ENCODE measurements around the gene SZRD1.

The SZRD1 gene

GRCh38 chr1:16434501-16434900 lies 67.5 kb downstream of the SZRD1 start:
- Mint-ChIP-seq H3K27me3 (no peaks in the 10 kb centered on the region), H3K4me1 (peaks cover 11% of the 10 kb centered on the region), H3K9me3 (no peaks in the 10 kb centered on the region), H3K4me3 (no peak overlapping the region), H3K27ac (no peak overlapping the region), H3K36me3 (ENCODE audit: low read depth) (no peaks in the 10 kb centered on the region)
- ATAC-seq (no peak), DNase-seq (no peak)

DNA sequence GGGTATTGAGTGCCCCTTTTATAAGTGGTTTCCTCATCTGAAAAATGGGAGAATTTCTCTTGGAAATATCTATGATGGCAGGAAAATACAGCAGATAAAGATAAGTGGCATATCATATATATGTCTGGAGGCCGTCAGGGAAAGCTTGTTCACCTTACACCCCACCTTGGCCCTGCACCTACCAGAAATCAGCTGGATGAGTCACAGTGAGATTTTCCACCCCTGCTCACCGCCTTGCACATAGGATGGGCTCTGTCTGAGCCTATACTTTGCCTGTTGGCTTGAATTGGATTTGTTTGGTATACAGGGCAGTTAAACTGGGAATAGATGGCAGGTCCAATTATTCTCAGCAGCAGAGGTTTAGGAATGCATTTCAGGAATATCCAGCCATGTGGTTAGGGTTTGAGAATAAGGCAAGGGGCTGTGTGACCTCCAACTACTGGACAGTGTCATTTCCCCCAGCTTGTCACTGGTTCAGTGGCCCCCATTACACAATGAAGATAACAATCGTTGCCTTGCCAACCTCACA lies 70.0 kb downstream of the SZRD1 start, which contains the start of gene SPATA21:
SPATA21 (minus strand) TSS at position 479 of the 529 bp plus-strand sequence. CDS start 6,053 bp downstream, outside the sequence.
- no peaks in the 10 kb centered on the region for H3K27me3 Mint-ChIP-seq
- no peaks in the 10 kb centered on the region for H3K36me3 Mint-ChIP-seq (ENCODE audit: low read depth)
- H3K4me3 Mint-ChIP-seq = no peak within 1 kb of the TSS
- no peaks in the 10 kb centered on the region for H3K9me3 Mint-ChIP-seq
- DNase-seq (no peak), ATAC-seq (peak; percentile 25)
- H3K4me1 Mint-ChIP-seq = peaks cover 24% of the 10 kb centered on the region
- no peak within 1 kb of the TSS for H3K27ac Mint-ChIP-seq

- H3K9me3 Mint-ChIP-seq = no peaks in the 10 kb centered on the region
- no peak for DNase-seq
- ATAC-seq = no peak
- H3K4me3 Mint-ChIP-seq = no peak overlapping the region
- H3K27ac Mint-ChIP-seq = no peak overlapping the region
- H3K27me3 Mint-ChIP-seq = no peaks in the 10 kb centered on the region
- H3K4me1 Mint-ChIP-seq = peaks cover 39% of the 10 kb centered on the region
- H3K36me3 Mint-ChIP-seq (ENCODE audit: low read depth) = peaks cover 2% of the 10 kb centered on the region
These were observed 71.5 kb downstream of the SZRD1 start for GRCh38 chr1:16438516-16438915.

- DNase-seq (no peak), ATAC-seq (no peak)
- Mint-ChIP-seq H3K27ac (no peak overlapping the region), H3K9me3 (no peaks in the 10 kb centered on the region), H3K4me1 (peaks cover 41% of the 10 kb centered on the region), H3K36me3 (ENCODE audit: low read depth) (peaks cover 2% of the 10 kb centered on the region), H3K4me3 (no peak overlapping the region), H3K27me3 (no peaks in the 10 kb centered on the region)
These were observed 71.9 kb downstream of the SZRD1 start for GRCh38 chr1:16438924-16439323.

- DNase-seq = no peak
- H3K36me3 Mint-ChIP-seq (ENCODE audit: low read depth) = peaks cover 6% of the 10 kb centered on the region
- peak overlapping the region; percentile 89 for H3K4me3 Mint-ChIP-seq
- no peaks in the 10 kb centered on the region for H3K9me3 Mint-ChIP-seq
- H3K27ac Mint-ChIP-seq = peak overlapping the region; percentile 85
- H3K27me3 Mint-ChIP-seq = no peaks in the 10 kb centered on the region
- ATAC-seq = peak; percentile 35
- H3K4me1 Mint-ChIP-seq = peaks cover 43% of the 10 kb centered on the region
These were observed 73.1 kb downstream of the SZRD1 start for GRCh38 chr1:16440131-16440469.

- Mint-ChIP-seq H3K9me3 (no peaks in the 10 kb centered on the region), H3K27ac (peak within 1 kb of the TSS; percentile 85), H3K27me3 (no peaks in the 10 kb centered on the region), H3K36me3 (ENCODE audit: low read depth) (peaks cover 8% of the 10 kb centered on the region), H3K4me3 (peak within 1 kb of the TSS; percentile 89), H3K4me1 (peaks cover 42% of the 10 kb centered on the region)
- ATAC-seq = peak; percentile 94
- peak; percentile 99 for DNase-seq
These were observed 73.6 kb downstream of the SZRD1 start, which contains the start of gene NECAP2 for GRCh38 chr1:16440470-16441281. TSS of gene NECAP2 (plus strand) at chr1:16440724. CDS start at chr1:16440762, 38 bp downstream.

- Mint-ChIP-seq H3K27ac (peak overlapping the region; percentile 85), H3K36me3 (ENCODE audit: low read depth) (peaks cover 8% of the 10 kb centered on the region), H3K4me1 (peaks cover 42% of the 10 kb centered on the region), H3K27me3 (no peaks in the 10 kb centered on the region), H3K4me3 (peak overlapping the region; percentile 89), H3K9me3 (no peaks in the 10 kb centered on the region)
- DNase-seq = no peak
- ATAC-seq = peak; percentile 8
These were observed 74.2 kb downstream of the SZRD1 start for GRCh38 chr1:16441282-16441665.

DNA sequence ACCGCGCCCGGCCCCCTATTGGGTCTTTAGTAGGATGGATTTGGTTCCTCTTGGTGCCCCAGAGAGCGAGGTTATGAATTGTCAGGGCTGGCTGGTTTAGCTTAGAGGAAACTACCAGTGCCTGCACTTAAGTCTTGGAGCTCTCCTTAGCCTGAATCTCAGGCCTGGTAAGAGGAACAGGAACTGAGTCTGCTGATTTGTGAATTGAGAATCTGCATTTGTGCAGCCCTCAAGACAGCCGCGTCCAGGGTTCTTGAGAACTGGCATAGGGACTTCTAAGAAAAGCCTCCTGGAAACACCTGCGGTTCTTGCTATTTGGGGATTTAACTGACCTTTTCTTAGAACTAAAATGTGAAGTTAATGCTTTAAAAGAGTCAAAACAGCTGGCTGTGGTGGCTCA lies 75.2 kb downstream of the SZRD1 start:
- Mint-ChIP-seq H3K4me3 (peak overlapping the region; percentile 89), H3K36me3 (ENCODE audit: low read depth) (peaks cover 8% of the 10 kb centered on the region), H3K4me1 (peaks cover 38% of the 10 kb centered on the region), H3K9me3 (no peaks in the 10 kb centered on the region), H3K27ac (peak overlapping the region; percentile 74), H3K27me3 (no peaks in the 10 kb centered on the region)
- DNase-seq (no peak), ATAC-seq (no peak)

GRCh38 chr1:16442941-16443340 lies 75.9 kb downstream of the SZRD1 start:
- peak overlapping the region; percentile 48 for H3K4me3 Mint-ChIP-seq
- H3K9me3 Mint-ChIP-seq = no peaks in the 10 kb centered on the region
- H3K4me1 Mint-ChIP-seq = peaks cover 36% of the 10 kb centered on the region
- ATAC-seq (no peak), DNase-seq (no peak)
- peaks cover 10% of the 10 kb centered on the region for H3K36me3 Mint-ChIP-seq (ENCODE audit: low read depth)
- no peaks in the 10 kb centered on the region for H3K27me3 Mint-ChIP-seq
- H3K27ac Mint-ChIP-seq = peak overlapping the region; percentile 74

DNA sequence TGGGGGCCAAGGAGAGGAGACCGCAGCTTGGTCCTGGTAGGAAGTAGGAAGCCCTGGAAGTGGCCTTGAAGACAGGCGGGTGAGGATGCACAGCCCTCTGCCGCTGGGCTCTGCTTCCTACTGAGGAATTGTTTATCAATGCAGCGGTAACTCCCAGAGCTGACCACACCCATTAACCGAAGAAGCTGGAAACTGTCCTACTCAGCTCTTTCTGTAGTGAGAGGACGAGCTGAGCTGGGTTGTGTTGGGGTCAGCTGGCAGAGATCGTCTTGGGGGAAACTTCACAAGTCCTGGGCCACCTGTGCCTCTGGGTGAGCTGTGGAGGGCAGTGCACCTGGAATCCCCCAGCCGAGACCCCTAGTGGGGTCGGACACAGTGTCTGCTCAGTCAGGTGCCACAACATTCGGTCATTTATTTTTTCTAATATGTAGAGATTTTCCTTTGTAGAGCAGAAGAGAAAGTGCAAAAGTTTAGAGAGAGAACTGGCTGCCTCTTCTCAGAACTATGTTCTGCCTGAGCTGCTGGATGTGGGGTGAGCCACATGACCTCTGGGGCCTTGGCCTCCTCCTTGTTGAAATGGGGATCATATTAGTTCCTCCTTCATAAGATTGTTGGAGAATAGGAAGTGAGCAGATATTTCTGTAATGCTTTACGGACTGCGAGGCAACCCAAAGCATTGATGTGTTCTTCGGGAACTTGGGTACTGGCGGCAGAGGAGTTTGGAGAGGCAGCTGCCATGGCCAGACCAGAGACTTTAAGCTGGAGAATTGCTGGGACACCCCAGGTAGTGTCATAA lies 77.1 kb downstream of the SZRD1 start:
- Mint-ChIP-seq H3K4me3 (no peak overlapping the region), H3K9me3 (no peaks in the 10 kb centered on the region), H3K27ac (peak overlapping the region; percentile 35), H3K36me3 (ENCODE audit: low read depth) (peaks cover 15% of the 10 kb centered on the region), H3K4me1 (peaks cover 36% of the 10 kb centered on the region), H3K27me3 (no peaks in the 10 kb centered on the region)
- DNase-seq (no peak), ATAC-seq (no peak)

GRCh38 chr1:16445052-16445451 lies 78.0 kb downstream of the SZRD1 start:
- DNase-seq = no peak
- no peak overlapping the region for H3K4me3 Mint-ChIP-seq
- no peaks in the 10 kb centered on the region for H3K9me3 Mint-ChIP-seq
- no peak overlapping the region for H3K27ac Mint-ChIP-seq
- no peaks in the 10 kb centered on the region for H3K27me3 Mint-ChIP-seq
- H3K36me3 Mint-ChIP-seq (ENCODE audit: low read depth) = peaks cover 24% of the 10 kb centered on the region
- peaks cover 41% of the 10 kb centered on the region for H3K4me1 Mint-ChIP-seq
- ATAC-seq = no peak

DNA sequence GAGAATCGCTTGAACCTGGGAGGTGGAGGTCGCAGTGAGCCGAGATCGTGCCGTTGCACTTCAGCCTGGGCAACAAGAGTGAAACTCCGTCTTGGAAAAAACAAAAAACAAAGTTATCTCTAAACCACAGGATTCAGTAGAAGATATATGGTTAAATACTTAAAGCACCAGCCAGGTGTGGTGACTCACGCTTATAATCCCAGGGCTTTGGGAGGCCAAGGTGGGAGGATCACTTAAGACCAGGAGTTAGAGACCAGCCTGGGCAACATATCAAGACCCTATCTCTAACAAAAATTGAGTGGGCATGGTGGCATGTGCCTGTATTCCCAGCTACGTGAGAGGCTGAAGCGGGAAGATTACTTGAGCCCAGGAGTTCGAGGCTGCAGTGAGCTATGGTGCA lies 79.1 kb downstream of the SZRD1 start:
- Mint-ChIP-seq H3K36me3 (ENCODE audit: low read depth) (peaks cover 28% of the 10 kb centered on the region), H3K27me3 (no peaks in the 10 kb centered on the region), H3K4me3 (no peak overlapping the region), H3K4me1 (peaks cover 38% of the 10 kb centered on the region), H3K27ac (no peak overlapping the region), H3K9me3 (no peaks in the 10 kb centered on the region)
- DNase-seq = no peak
- ATAC-seq = no peak

- no peak for DNase-seq
- no peaks in the 10 kb centered on the region for H3K27me3 Mint-ChIP-seq
- H3K36me3 Mint-ChIP-seq (ENCODE audit: low read depth) = peaks cover 34% of the 10 kb centered on the region
- ATAC-seq = no peak
- no peaks in the 10 kb centered on the region for H3K9me3 Mint-ChIP-seq
- H3K27ac Mint-ChIP-seq = no peak overlapping the region
- peaks cover 28% of the 10 kb centered on the region for H3K4me1 Mint-ChIP-seq
- no peak overlapping the region for H3K4me3 Mint-ChIP-seq
These were observed 80.6 kb downstream of the SZRD1 start for GRCh38 chr1:16447641-16448040.
